ENCODE measurements around the gene LYL1. TPM values are rescaled to one million over a fixed set of nuclear protein-coding genes. Genes with fewer than 3 reads are reported as not detected.

The LYL1 gene
- total RNA-seq, 4 donors from 2014 or later = 2.6 to 15.5 (median 11.1) TPM

GRCh38 chr19:13127811-13128575 lies 25.3 kb upstream of the LYL1 start:
- TF ChIP-seq POLR2A (IDR thresholded peaks at IDR 0.05) (no peak), CTCF (IDR thresholded peaks at IDR 0.05) (no peak)
- no peak for DNase-seq
- no peak overlapping the region for H3K4me3 ChIP-seq
- H3K9me3 ChIP-seq = no peaks in the 10 kb centered on the region
- H3K27me3 ChIP-seq = no peaks in the 10 kb centered on the region
- intact Hi-C loops (cut with DNase I; ENCODE audit: low total_unique reads) = no loop called here
- no peaks in the 10 kb centered on the region for H3K36me3 ChIP-seq
- H3K4me1 ChIP-seq = no peaks in the 10 kb centered on the region
- H3K27ac ChIP-seq = no peak overlapping the region

DNA sequence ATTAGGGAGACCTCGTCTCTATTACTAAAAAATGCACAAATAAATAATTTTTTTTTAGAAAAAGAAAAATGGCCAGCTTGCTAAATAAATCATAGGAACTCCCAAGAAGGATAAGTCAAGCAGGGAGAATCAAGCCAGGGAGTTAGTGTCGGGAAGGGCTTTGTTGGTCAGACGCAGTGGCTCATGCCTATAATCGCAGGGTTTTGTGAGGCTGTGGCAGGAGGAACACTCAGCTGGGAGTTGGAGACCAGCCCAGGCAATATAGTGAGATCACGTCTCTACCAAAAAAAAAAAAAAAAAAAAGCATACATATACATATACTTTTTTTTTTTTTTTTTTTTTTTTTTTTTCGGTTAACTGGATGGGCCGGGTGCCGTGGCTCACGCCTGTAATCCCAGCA lies 24.4 kb upstream of the LYL1 start:
- H3K4me3 ChIP-seq = no peak overlapping the region
- no peaks in the 10 kb centered on the region for H3K27me3 ChIP-seq
- intact Hi-C loops (cut with DNase I; ENCODE audit: low total_unique reads) = no loop called here
- TF ChIP-seq CTCF (IDR thresholded peaks at IDR 0.05) = no peak
- TF ChIP-seq POLR2A (IDR thresholded peaks at IDR 0.05) = no peak
- H3K9me3 ChIP-seq = no peaks in the 10 kb centered on the region
- no peak for DNase-seq
- no peaks in the 10 kb centered on the region for H3K4me1 ChIP-seq
- no peak overlapping the region for H3K27ac ChIP-seq
- no peaks in the 10 kb centered on the region for H3K36me3 ChIP-seq

GRCh38 chr19:13122980-13123957 lies 20.6 kb upstream of the LYL1 start:
- H3K4me1 ChIP-seq = peaks cover 0 to 14% of the 10 kb centered on the region in 2 donors
- H3K36me3 ChIP-seq = no peaks in the 10 kb centered on the region
- H3K27me3 ChIP-seq = no peaks in the 10 kb centered on the region
- H3K9me3 ChIP-seq = no peaks in the 10 kb centered on the region
- DNase-seq = no peak
- no peak overlapping the region for H3K4me3 ChIP-seq
- no peak overlapping the region for H3K27ac ChIP-seq
- no peak for TF ChIP-seq CTCF (IDR thresholded peaks at IDR 0.05)
- TF ChIP-seq POLR2A (IDR thresholded peaks at IDR 0.05) = no peak
- intact Hi-C loops (cut with DNase I; ENCODE audit: low total_unique reads) = no loop called here

GRCh38 chr19:13122275-13122878 lies 19.7 kb upstream of the LYL1 start:
- TF ChIP-seq CTCF (IDR thresholded peaks at IDR 0.05) (no peak), POLR2A (IDR thresholded peaks at IDR 0.05) (no peak)
- Histone ChIP-seq H3K4me3 (no peak overlapping the region), H3K27ac (no peak overlapping the region), H3K9me3 (no peaks in the 10 kb centered on the region), H3K27me3 (no peaks in the 10 kb centered on the region), H3K36me3 (no peaks in the 10 kb centered on the region), H3K4me1 (peaks cover 0 to 14% of the 10 kb centered on the region in 2 donors)
- intact Hi-C loops (cut with DNase I; ENCODE audit: low total_unique reads) = no loop called here
- no peak for DNase-seq
